Panc1 (cell line): Measurements from ENCODE around the gene DAO. TPM values are rescaled to one million over a fixed set of nuclear protein-coding genes. Genes with fewer than 3 reads are reported as not detected.

Source experiments
- ATAC-seq: fragments of 200-7000 bp; cut with Tn5 transposase; 2 replicates; pipeline ENCODE4 v1.9.1; 2020; ENCODE audit warnings: mild to moderate bottlenecking, moderate library complexity
- BruUV-seq: library from RNA; stranded (reverse); fragments of 400-500 nt; replicated peaks from 2 replicates; lab custom pipeline; 2021; lab: Mats Ljungman, UMichigan
- CTCF ChIA-PET: fragments of 300-600 bp; sonication (Branson Sonifier 250); formaldehyde crosslinking; loops from one replicate; lab custom pipeline; 2022; ENCODE audit warnings: antibody characterized with exemption; lab: Charles Lee
- POLR2A ChIA-PET: fragments of 300-600 bp; sonication (Branson Sonifier 250); formaldehyde crosslinking; loops from one replicate; lab custom pipeline; 2022; ENCODE audit warnings: antibody characterized with exemption; lab: Charles Lee
- DNase-seq: peaks from one replicate; pipeline ENCODE4 v3.0.0-alpha.2; 2010; ENCODE audit warnings: low read depth, low spot score
- H3K27ac ChIP-seq: 2 replicates; pipeline ENCODE4 v1.5.1; 2011; ENCODE audit warnings: mild to moderate bottlenecking, low read length, inconsistent platforms
- H3K27me3 ChIP-seq: fragments of 200-500 bp; sonication (Bioruptor generic); 2 replicates; pipeline ENCODE4 v1.6.0; 2014; ENCODE audit warnings: low read length, inconsistent platforms; ENCODE audit not compliant: control insufficient read depth, insufficient read depth
- H3K36me3 ChIP-seq: fragments of 200-500 bp; sonication (Bioruptor generic); 2 replicates; pipeline ENCODE4 v1.5.1; 2014; ENCODE audit warnings: inconsistent platforms, mild to moderate bottlenecking, low read length, moderate library complexity; ENCODE audit not compliant: control insufficient read depth, insufficient read depth
- H3K4me1 ChIP-seq: 2 replicates; pipeline ENCODE4 v1.5.1; 2011; ENCODE audit warnings: inconsistent platforms, mild to moderate bottlenecking, low read length, moderate library complexity; ENCODE audit not compliant: control insufficient read depth, insufficient read depth
- H3K4me3 ChIP-seq, 2 experiments: 2 replicates each; pipeline ENCODE4 v1.5.1; 2011 to 2012; ENCODE audit warnings: low read depth in 2 of 2, low read length in 2 of 2, mild to moderate bottlenecking in 2 of 2, inconsistent platforms in 1 of 2, moderate library complexity in 1 of 2
- H3K9me3 ChIP-seq: fragments of 200-500 bp; sonication (Bioruptor generic); 2 replicates; pipeline ENCODE4 v1.5.1; 2014; ENCODE audit warnings: low read depth, mild to moderate bottlenecking, inconsistent platforms, low read length, moderate library complexity; ENCODE audit not compliant: control insufficient read depth, insufficient read depth
- POLR2AphosphoS5 ChIP-seq: IDR thresholded peaks from 2 replicates; pipeline ENCODE4 v1.6.1; 2012; ENCODE audit warnings: mild to moderate bottlenecking, low read depth, low read length, moderate library complexity
- SIN3A ChIP-seq: IDR thresholded peaks from 2 replicates; pipeline ENCODE4 v1.6.1; 2012; ENCODE audit warnings: low read depth, mild to moderate bottlenecking, low read length, moderate library complexity, borderline replicate concordance; ENCODE audit not compliant: insufficient read depth
- TCF7L2 ChIP-seq: IDR thresholded peaks from 2 replicates; pipeline ENCODE4 v1.6.1; 2011; ENCODE audit warnings: mild to moderate bottlenecking, low read depth, low read length, inconsistent platforms
- in situ Hi-C: cut with HindIII; loops from 2 replicates; pipeline ENCODE4 v1.10.0; 2016; ENCODE audit warnings: low sequenced_read_pairs, low pct_unique_long_range_greater_than_20kb
- intact Hi-C: fragments of 100-400 bp; cut with micrococcal nuclease; formaldehyde crosslinking; loops from one replicate; pipeline ENCODE4 v1.10.0; 2022; ENCODE audit not compliant: unreplicated experiment
- total RNA-seq: library from RNA; stranded (reverse); gene quantifications from one replicate; pipeline ENCODE4 v1.2.1, GENCODE V29; 2021; ENCODE audit not compliant: unreplicated experiment
- TF ChIP-seq, protein P1 (sequence below): fragments of 450-650 bp; IDR thresholded peaks from 2 replicates; pipeline ENCODE4 v1.5.1; 2017; ENCODE audit warnings: mild to moderate bottlenecking
- TF ChIP-seq, protein P2 (sequence below), 2 experiments: IDR thresholded peaks; 2 replicates each; pipeline ENCODE4 v1.6.1; 2011 to 2012; ENCODE audit warnings: low read depth in 2 of 2, control low read depth in 1 of 2, low read length in 1 of 2, mild to moderate bottlenecking in 1 of 2, moderate library complexity in 1 of 2; ENCODE audit not compliant: insufficient read depth in 1 of 2

The DAO gene
- total RNA-seq, 1 experiment from 2014 or later = not detected

GRCh38 chr12:108884116-108885012 is 4.5 kb downstream of the DAO start:
- no peak overlapping the region for H3K27ac ChIP-seq
- no peaks in the 10 kb centered on the region for H3K36me3 ChIP-seq
- no peak overlapping the region for H3K4me3 ChIP-seq
- intact Hi-C loops (loop anchor here (1.0 to 10.0 kb wide), 2 partner anchors 67 to 200 kb away; no protein-coding TSS in a partner anchor), in situ Hi-C loops (no loop called here)
- H3K27me3 ChIP-seq = no peaks in the 10 kb centered on the region
- BruUV-seq = no TSS peak
- TF ChIP-seq, protein P1, sequence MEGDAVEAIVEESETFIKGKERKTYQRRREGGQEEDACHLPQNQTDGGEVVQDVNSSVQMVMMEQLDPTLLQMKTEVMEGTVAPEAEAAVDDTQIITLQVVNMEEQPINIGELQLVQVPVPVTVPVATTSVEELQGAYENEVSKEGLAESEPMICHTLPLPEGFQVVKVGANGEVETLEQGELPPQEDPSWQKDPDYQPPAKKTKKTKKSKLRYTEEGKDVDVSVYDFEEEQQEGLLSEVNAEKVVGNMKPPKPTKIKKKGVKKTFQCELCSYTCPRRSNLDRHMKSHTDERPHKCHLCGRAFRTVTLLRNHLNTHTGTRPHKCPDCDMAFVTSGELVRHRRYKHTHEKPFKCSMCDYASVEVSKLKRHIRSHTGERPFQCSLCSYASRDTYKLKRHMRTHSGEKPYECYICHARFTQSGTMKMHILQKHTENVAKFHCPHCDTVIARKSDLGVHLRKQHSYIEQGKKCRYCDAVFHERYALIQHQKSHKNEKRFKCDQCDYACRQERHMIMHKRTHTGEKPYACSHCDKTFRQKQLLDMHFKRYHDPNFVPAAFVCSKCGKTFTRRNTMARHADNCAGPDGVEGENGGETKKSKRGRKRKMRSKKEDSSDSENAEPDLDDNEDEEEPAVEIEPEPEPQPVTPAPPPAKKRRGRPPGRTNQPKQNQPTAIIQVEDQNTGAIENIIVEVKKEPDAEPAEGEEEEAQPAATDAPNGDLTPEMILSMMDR = peak; percentile 85
- no peak for TF ChIP-seq SIN3A
- peak; percentile 12 for DNase-seq
- no peaks in the 10 kb centered on the region for H3K9me3 ChIP-seq
- POLR2A ChIA-PET = no interaction called here
- ATAC-seq = peak; percentile 72
- CTCF ChIA-PET = interaction anchor here (0.6 to 1.2 kb wide), 2 partner anchors 13 to 104 kb away, joined by 4 to 8 read pairs; no protein-coding TSS in a partner anchor
- no peaks in the 10 kb centered on the region for H3K4me1 ChIP-seq

- CTCF ChIA-PET = no interaction called here
- in situ Hi-C loops (no loop called here), intact Hi-C loops (loop anchor here (10.0 kb wide), 1 partner anchor 198 kb away; no protein-coding TSS in a partner anchor)
- BruUV-seq = no TSS peak
- TF ChIP-seq, protein P1 = no peak
- TF ChIP-seq TCF7L2 = no peak
- TF ChIP-seq POLR2AphosphoS5 = no peak
- TF ChIP-seq, protein P2, sequence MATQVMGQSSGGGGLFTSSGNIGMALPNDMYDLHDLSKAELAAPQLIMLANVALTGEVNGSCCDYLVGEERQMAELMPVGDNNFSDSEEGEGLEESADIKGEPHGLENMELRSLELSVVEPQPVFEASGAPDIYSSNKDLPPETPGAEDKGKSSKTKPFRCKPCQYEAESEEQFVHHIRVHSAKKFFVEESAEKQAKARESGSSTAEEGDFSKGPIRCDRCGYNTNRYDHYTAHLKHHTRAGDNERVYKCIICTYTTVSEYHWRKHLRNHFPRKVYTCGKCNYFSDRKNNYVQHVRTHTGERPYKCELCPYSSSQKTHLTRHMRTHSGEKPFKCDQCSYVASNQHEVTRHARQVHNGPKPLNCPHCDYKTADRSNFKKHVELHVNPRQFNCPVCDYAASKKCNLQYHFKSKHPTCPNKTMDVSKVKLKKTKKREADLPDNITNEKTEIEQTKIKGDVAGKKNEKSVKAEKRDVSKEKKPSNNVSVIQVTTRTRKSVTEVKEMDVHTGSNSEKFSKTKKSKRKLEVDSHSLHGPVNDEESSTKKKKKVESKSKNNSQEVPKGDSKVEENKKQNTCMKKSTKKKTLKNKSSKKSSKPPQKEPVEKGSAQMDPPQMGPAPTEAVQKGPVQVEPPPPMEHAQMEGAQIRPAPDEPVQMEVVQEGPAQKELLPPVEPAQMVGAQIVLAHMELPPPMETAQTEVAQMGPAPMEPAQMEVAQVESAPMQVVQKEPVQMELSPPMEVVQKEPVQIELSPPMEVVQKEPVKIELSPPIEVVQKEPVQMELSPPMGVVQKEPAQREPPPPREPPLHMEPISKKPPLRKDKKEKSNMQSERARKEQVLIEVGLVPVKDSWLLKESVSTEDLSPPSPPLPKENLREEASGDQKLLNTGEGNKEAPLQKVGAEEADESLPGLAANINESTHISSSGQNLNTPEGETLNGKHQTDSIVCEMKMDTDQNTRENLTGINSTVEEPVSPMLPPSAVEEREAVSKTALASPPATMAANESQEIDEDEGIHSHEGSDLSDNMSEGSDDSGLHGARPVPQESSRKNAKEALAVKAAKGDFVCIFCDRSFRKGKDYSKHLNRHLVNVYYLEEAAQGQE (IDR thresholded peaks at IDR 0.05; ENCODE audit: insufficient read depth in 1 of 2, low read depth in 2 of 2, low read length in 1 of 2) = no peak
- TF ChIP-seq SIN3A = no peak
- no peak overlapping the region for H3K27ac ChIP-seq
- H3K27me3 ChIP-seq = no peaks in the 10 kb centered on the region
- H3K4me1 ChIP-seq = no peaks in the 10 kb centered on the region
- no peaks in the 10 kb centered on the region for H3K9me3 ChIP-seq
- H3K36me3 ChIP-seq = no peaks in the 10 kb centered on the region
- POLR2A ChIA-PET = no interaction called here
- DNase-seq (no peak), ATAC-seq (no peak)
- no peak overlapping the region for H3K4me3 ChIP-seq
Measured at GRCh38 chr12:108886873-108887629, 7.2 kb downstream of the DAO start.
